Measurements from ENCODE around the gene ARID3C.

Gene ARID3C

DNA sequence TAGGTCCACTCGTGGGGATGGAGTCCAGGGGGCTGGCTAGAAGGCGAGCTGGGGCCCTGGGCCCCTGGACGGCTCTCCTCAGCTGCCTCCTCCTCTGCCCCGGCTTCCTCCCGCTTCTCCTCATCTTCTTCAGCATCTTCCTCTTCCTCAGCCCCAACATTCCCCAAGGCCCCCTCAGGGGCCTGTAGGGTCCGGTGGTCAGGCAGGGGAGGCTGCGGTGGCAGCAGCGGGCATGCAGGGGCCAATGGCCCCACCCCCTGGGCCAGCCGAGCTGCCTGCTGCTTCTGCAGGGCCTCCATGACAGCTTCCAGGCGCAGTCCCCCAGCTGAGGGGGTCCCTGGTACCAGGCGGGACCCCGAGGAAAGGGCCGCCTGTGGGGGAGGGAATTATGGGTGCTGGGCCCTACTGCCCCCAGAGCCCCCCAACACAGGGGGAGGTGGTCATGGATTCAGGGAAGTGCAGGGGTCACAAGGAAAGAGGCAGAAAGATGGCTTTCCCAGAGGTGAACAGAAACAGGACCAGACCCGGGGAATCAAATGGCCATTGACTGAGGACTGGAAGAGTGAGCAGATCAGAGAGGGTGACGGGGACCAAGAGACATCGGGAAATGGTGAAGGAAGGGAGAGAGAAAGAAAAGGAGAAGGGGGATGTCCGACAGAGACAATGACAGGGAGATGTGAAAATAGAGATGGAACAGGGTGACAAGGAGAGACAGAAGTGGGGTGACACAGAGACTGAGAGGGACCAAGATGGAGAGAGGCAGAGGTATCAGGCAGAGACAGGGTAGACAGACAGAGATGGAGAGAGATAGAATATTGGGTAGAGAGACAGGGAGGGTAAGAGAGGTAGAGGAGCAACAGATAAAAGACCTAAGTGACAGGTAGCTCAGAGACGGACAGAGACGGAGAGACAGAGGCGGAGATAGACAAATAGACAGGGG is 880 bp downstream of the ARID3C start:
- no peaks in the 10 kb centered on the region for H3K9me3 ChIP-seq (ENCODE audit: insufficient read depth, low read depth, low read length)
- no peak overlapping the region for H3K4me2 ChIP-seq (ENCODE audit: low read depth, low read length, poor library complexity, severe bottlenecking)
- no peaks in the 10 kb centered on the region for H3K79me2 ChIP-seq (ENCODE audit: insufficient read depth, low read length)
- H3K9me2 ChIP-seq (replicated peaks; ENCODE audit: low read depth, low read length), result no peaks in the 10 kb centered on the region
- no peaks in the 10 kb centered on the region for H3K36me3 ChIP-seq (ENCODE audit: insufficient read depth, low read length)
- no peaks in the 10 kb centered on the region for H3K4me1 ChIP-seq (ENCODE audit: insufficient read depth, low read length, poor library complexity, severe bottlenecking)
- H2AFZ ChIP-seq (ENCODE audit: low read length), result no peak overlapping the region
- TF ChIP-seq CTCF (conservative IDR thresholded peaks at IDR 0.05; ENCODE audit: low read length), result no peak
- no peak for TF ChIP-seq EZH2phosphoT487 (IDR thresholded peaks at IDR 0.05; ENCODE audit: borderline replicate concordance)
- no peaks in the 10 kb centered on the region for H3F3A ChIP-seq (ENCODE audit: low read depth)
- H4K20me1 ChIP-seq (ENCODE audit: insufficient read depth, low read length, poor library complexity, severe bottlenecking), result no peaks in the 10 kb centered on the region
- H3K4me3 ChIP-seq (ENCODE audit: low read length, poor library complexity, severe bottlenecking), result no peak overlapping the region
- H3K27me3 ChIP-seq (ENCODE audit: insufficient read depth, low read length, poor library complexity, severe bottlenecking), result peaks cover 35% of the 10 kb centered on the region
- no peak overlapping the region for H3K9ac ChIP-seq (ENCODE audit: low read depth, low read length, poor library complexity, severe bottlenecking)

GRCh38 chr9:34625186-34625486 is 3.7 kb downstream of the ARID3C start:
- no peak overlapping the region for H3K4me2 ChIP-seq (ENCODE audit: low read depth, low read length, poor library complexity, severe bottlenecking)
- H4K20me1 ChIP-seq (ENCODE audit: insufficient read depth, low read length, poor library complexity, severe bottlenecking), result no peaks in the 10 kb centered on the region
- TF ChIP-seq CTCF (conservative IDR thresholded peaks at IDR 0.05; ENCODE audit: low read length) (no peak), EZH2phosphoT487 (IDR thresholded peaks at IDR 0.05; ENCODE audit: borderline replicate concordance) (no peak)
- H3K9ac ChIP-seq (ENCODE audit: low read depth, low read length, poor library complexity, severe bottlenecking), result no peak overlapping the region
- no peaks in the 10 kb centered on the region for H3F3A ChIP-seq (ENCODE audit: low read depth)
- H3K9me2 ChIP-seq (replicated peaks; ENCODE audit: low read depth, low read length), result no peaks in the 10 kb centered on the region
- H3K79me2 ChIP-seq (ENCODE audit: insufficient read depth, low read length), result 0 out of 2 replicates have a peak, but pooled peaks cover under 1% of the 10 kb centered on the region
- no peaks in the 10 kb centered on the region for H3K9me3 ChIP-seq (ENCODE audit: insufficient read depth, low read depth, low read length)
- no peak overlapping the region for H3K4me3 ChIP-seq (ENCODE audit: low read length, poor library complexity, severe bottlenecking)
- no peak overlapping the region for H2AFZ ChIP-seq (ENCODE audit: low read length)
- H3K36me3 ChIP-seq (ENCODE audit: insufficient read depth, low read length), result no peaks in the 10 kb centered on the region
- H3K27me3 ChIP-seq (ENCODE audit: insufficient read depth, low read length, poor library complexity, severe bottlenecking), result peaks cover 40% of the 10 kb centered on the region
- peaks cover 4% of the 10 kb centered on the region for H3K4me1 ChIP-seq (ENCODE audit: insufficient read depth, low read length, poor library complexity, severe bottlenecking)

DNA sequence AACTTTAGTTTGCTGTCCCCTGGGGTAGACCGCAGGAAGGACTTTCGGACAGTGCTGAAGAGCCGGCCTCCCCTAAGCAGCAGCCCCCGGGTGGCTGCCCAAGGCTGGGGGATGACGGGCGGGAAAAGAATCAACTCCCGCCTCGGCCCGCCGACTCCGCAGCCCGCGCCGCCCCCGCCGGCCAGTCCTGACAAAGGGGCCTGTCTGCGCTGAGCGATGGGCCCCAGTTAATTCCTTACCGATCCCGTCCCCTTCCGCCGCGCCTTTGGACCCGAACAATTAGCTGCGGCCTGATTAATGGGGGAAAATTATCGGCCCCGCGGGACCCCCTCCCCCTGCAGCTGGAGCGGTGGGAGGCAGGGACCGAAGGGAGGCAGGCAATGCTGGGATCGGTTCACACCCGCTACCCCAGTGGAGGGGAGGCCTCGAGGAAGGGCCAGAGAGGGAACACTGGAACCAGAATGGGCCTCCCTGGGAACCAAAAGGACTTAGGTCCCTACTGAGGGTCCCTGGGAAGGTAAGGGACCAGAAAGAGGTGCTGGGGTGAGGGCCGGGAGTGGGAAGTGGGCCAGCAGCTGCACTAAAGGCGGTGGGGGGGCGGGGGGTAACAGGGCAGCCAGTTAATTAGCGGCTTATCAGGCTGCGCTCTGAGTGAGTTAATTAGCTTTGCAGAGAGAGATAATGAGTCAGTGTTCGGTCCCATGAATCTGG is 4.2 kb downstream of the ARID3C start:
- Histone ChIP-seq H2AFZ (ENCODE audit: low read length) (no peak overlapping the region), H3K27me3 (ENCODE audit: insufficient read depth, low read length, poor library complexity, severe bottlenecking) (peaks cover 40% of the 10 kb centered on the region), H3K36me3 (ENCODE audit: insufficient read depth, low read length) (no peaks in the 10 kb centered on the region), H3K4me1 (ENCODE audit: insufficient read depth, low read length, poor library complexity, severe bottlenecking) (peaks cover 7% of the 10 kb centered on the region), H3K79me2 (ENCODE audit: insufficient read depth, low read length) (peaks cover 6% of the 10 kb centered on the region; the same call in 1 of the 2 replicates), H3K9me3 (ENCODE audit: insufficient read depth, low read depth, low read length) (no peaks in the 10 kb centered on the region), H3F3A (ENCODE audit: low read depth) (no peaks in the 10 kb centered on the region), H3K4me3 (ENCODE audit: low read length, poor library complexity, severe bottlenecking) (no peak overlapping the region), H3K9ac (ENCODE audit: low read depth, low read length, poor library complexity, severe bottlenecking) (no peak overlapping the region), H3K9me2 (replicated peaks; ENCODE audit: low read depth, low read length) (no peaks in the 10 kb centered on the region), H3K4me2 (ENCODE audit: low read depth, low read length, poor library complexity, severe bottlenecking) (no peak overlapping the region), H4K20me1 (ENCODE audit: insufficient read depth, low read length, poor library complexity, severe bottlenecking) (no peaks in the 10 kb centered on the region)
- no peak for TF ChIP-seq EZH2phosphoT487 (IDR thresholded peaks at IDR 0.05; ENCODE audit: borderline replicate concordance)
- TF ChIP-seq CTCF (conservative IDR thresholded peaks at IDR 0.05; ENCODE audit: low read length), result no peak

All from Loucy (cell line).